HG02981 (cell line): Measurements from ENCODE around the gene LRRC37A2.
A peak's percentile ranks its signal among the peaks of the same experiment; 100 is the strongest.
"Not testable (repeated sequence)": the region's sequence is repeated elsewhere in the genome, so short reads cannot be mapped to it uniquely, and the experiment has no call there.

ENCODE experiments used
- ATAC-seq: cut with Tn5 transposase; IDR thresholded peaks from one replicate; pipeline ENCODE4 v1.9.1; 2021; ENCODE audit warnings: mild to moderate bottlenecking, moderate library complexity; ENCODE audit not compliant: unreplicated experiment

Gene LRRC37A2

GRCh38 chr17:46591332-46591731, 79.1 kb downstream of the LRRC37A2 start:
- not testable (repeated sequence) for ATAC-seq

GRCh38 chr17:46598344-46598931, 86.2 kb downstream of the LRRC37A2 start:
- not testable (repeated sequence) for ATAC-seq

GRCh38 chr17:46600767-46601166, 88.5 kb downstream of the LRRC37A2 start:
- not testable (repeated sequence) for ATAC-seq

- peak; percentile 84 for ATAC-seq
Observed at GRCh38 chr17:46603125-46603524, 90.9 kb downstream of the LRRC37A2 start.
